Right lobe of liver (tissue), 4 donors: ENCODE measurements around the gene PRAMEF33.
"Not testable (repeated sequence)": the region's sequence is repeated elsewhere in the genome, so short reads cannot be mapped to it uniquely, and the experiment has no call there.

Experiments
- POLR2A ChIP-seq: fragments of 450-650 bp; IDR thresholded peaks from one replicate; pipeline ENCODE4 v1.6.1; 2017; ENCODE audit warnings: antibody characterized with exemption, mild to moderate bottlenecking
- TF ChIP-seq, protein P1 (sequence below), 4 donors: fragments of 200-600 bp in 3 of 4; fragments of 450-650 bp in 1 of 4; IDR thresholded peaks; one replicate each; pipeline versions ENCODE4 v1.5.1 to v1.8.0; 2016 to 2022; ENCODE audit warnings: antibody characterized with exemption in 4 of 4, mild to moderate bottlenecking in 2 of 4
- donor health status: DM: no; HTN: no; CAD: no.
- donor health status: DM: no; HTN: no; CAD: no.
- donor health status: DM: no; HTN: yes; CAD: no.

- TF ChIP-seq, protein P1, sequence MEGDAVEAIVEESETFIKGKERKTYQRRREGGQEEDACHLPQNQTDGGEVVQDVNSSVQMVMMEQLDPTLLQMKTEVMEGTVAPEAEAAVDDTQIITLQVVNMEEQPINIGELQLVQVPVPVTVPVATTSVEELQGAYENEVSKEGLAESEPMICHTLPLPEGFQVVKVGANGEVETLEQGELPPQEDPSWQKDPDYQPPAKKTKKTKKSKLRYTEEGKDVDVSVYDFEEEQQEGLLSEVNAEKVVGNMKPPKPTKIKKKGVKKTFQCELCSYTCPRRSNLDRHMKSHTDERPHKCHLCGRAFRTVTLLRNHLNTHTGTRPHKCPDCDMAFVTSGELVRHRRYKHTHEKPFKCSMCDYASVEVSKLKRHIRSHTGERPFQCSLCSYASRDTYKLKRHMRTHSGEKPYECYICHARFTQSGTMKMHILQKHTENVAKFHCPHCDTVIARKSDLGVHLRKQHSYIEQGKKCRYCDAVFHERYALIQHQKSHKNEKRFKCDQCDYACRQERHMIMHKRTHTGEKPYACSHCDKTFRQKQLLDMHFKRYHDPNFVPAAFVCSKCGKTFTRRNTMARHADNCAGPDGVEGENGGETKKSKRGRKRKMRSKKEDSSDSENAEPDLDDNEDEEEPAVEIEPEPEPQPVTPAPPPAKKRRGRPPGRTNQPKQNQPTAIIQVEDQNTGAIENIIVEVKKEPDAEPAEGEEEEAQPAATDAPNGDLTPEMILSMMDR (IDR thresholded peaks at IDR 0.05), result not testable (repeated sequence)
- TF ChIP-seq POLR2A, result not testable (repeated sequence)
Measured at GRCh38 chr1:13315281-13315680, 11.9 kb downstream of the PRAMEF33 start, which contains the start of gene PRAMEF15.
